NCI-H1694 (cell line): Measurements from ENCODE around the gene SLC25A42.
"Not testable (repeated sequence)": the region's sequence is repeated elsewhere in the genome, so short reads cannot be mapped to it uniquely, and the experiment has no call there.

ENCODE experiments used
- DNase-seq: peaks from one replicate; lab custom pipeline; 2025; lab: John Stamatoyannopoulos, UW

SLC25A42 gene

GRCh38 chr19:19068659-19069654 is 5.2 kb downstream of the SLC25A42 start:
- no peak for DNase-seq

GRCh38 chr19:19071897-19072296 is 8.1 kb downstream of the SLC25A42 start:
- DNase-seq = no peak

- no peak for DNase-seq
These were observed 10.5 kb downstream of the SLC25A42 start for GRCh38 chr19:19074196-19074882.

GRCh38 chr19:19075126-19075525 is 11.3 kb downstream of the SLC25A42 start:
- DNase-seq = no peak

- DNase-seq = no peak
These were observed 12.7 kb downstream of the SLC25A42 start for GRCh38 chr19:19076476-19076875.

- DNase-seq = no peak
These were observed 13.3 kb downstream of the SLC25A42 start for GRCh38 chr19:19077103-19077502.

GRCh38 chr19:19078801-19079200 is 15.0 kb downstream of the SLC25A42 start:
- DNase-seq = no peak

- no peak for DNase-seq
These were observed 15.8 kb downstream of the SLC25A42 start for GRCh38 chr19:19079571-19079970.

- no peak for DNase-seq
These were observed 17.9 kb downstream of the SLC25A42 start for GRCh38 chr19:19081642-19082151.

- no peak for DNase-seq
These were observed 19.8 kb downstream of the SLC25A42 start for GRCh38 chr19:19083413-19084178.

- no peak for DNase-seq
These were observed 23.9 kb downstream of the SLC25A42 start for GRCh38 chr19:19087676-19088075.

- DNase-seq = no peak
These were observed 30.7 kb downstream of the SLC25A42 start for GRCh38 chr19:19094513-19094912.

- no peak for DNase-seq
These were observed 31.9 kb downstream of the SLC25A42 start for GRCh38 chr19:19095691-19096090.

GRCh38 chr19:19096641-19097627 is 33.1 kb downstream of the SLC25A42 start:
- DNase-seq = no peak

- DNase-seq = no peak
These were observed 34.4 kb downstream of the SLC25A42 start for GRCh38 chr19:19098084-19098702.

- DNase-seq = no peak
These were observed 35.2 kb downstream of the SLC25A42 start for GRCh38 chr19:19098703-19099632.

- no peak for DNase-seq
These were observed 37.7 kb downstream of the SLC25A42 start for GRCh38 chr19:19101540-19101939.

- DNase-seq = not testable (repeated sequence)
These were observed 38.8 kb downstream of the SLC25A42 start for GRCh38 chr19:19102566-19102965.

- no peak for DNase-seq
These were observed 39.4 kb downstream of the SLC25A42 start for GRCh38 chr19:19103167-19103566.
